Embryonic facial prominence (tissue), 1 donor: ENCODE data around the gene MCHR2.
"Not testable (repeated sequence)": the region's sequence is repeated elsewhere in the genome, so short reads cannot be mapped to it uniquely, and the experiment has no call there.

ENCODE experiments used
- DNase-seq: peaks from one replicate; pipeline ENCODE4 v3.0.0-alpha.2; 2016; ENCODE audit errors: extremely low spot score

MCHR2 gene

GRCh38 chr6:99993533-99994251 lies at the start of gene MCHR2:
TSS of gene MCHR2 (minus strand) at chr6:99994223. CDS start at chr6:99956147, 38,076 bp downstream.
- no peak for DNase-seq

GRCh38 chr6:100038546-100038945 lies 44.5 kb upstream of the MCHR2 start:
- not testable (repeated sequence) for DNase-seq

GRCh38 chr6:100035873-100036653 lies 42.0 kb upstream of the MCHR2 start:
- DNase-seq, result no peak

- DNase-seq, result no peak
These were observed 29.8 kb upstream of the MCHR2 start for GRCh38 chr6:100023798-100024197.

- no peak for DNase-seq
These were observed 28.8 kb upstream of the MCHR2 start for GRCh38 chr6:100022847-100023246.

- DNase-seq, result no peak
These were observed 14.8 kb upstream of the MCHR2 start for GRCh38 chr6:100008857-100009256.

- peak; percentile 34 for DNase-seq
These were observed 7.9 kb upstream of the MCHR2 start for GRCh38 chr6:100001915-100002388.

GRCh38 chr6:99997141-99997540 lies 3.1 kb upstream of the MCHR2 start:
- DNase-seq, result no peak

- DNase-seq, result no peak
These were observed 1.9 kb upstream of the MCHR2 start for GRCh38 chr6:99995916-99996315.

GRCh38 chr6:99993146-99993532 lies 884 bp downstream of the MCHR2 start:
- no peak for DNase-seq

- DNase-seq, result no peak
These were observed 2.1 kb downstream of the MCHR2 start for GRCh38 chr6:99991955-99992354.

GRCh38 chr6:99980741-99981140 lies 13.3 kb downstream of the MCHR2 start:
- DNase-seq, result no peak

- DNase-seq, result no peak
These were observed 14.1 kb downstream of the MCHR2 start for GRCh38 chr6:99979953-99980352.

GRCh38 chr6:99967052-99967451 lies 27.0 kb downstream of the MCHR2 start:
- DNase-seq, result no peak

- DNase-seq, result no peak
These were observed 34.0 kb downstream of the MCHR2 start for GRCh38 chr6:99960027-99960426.

GRCh38 chr6:99951016-99951805 lies 42.8 kb downstream of the MCHR2 start:
- DNase-seq, result no peak

GRCh38 chr6:99946005-99946404 lies 48.0 kb downstream of the MCHR2 start:
- DNase-seq, result no peak

- no peak for DNase-seq
These were observed 50.2 kb downstream of the MCHR2 start for GRCh38 chr6:99943846-99944245.

GRCh38 chr6:99940582-99940981 lies 53.4 kb downstream of the MCHR2 start:
- no peak for DNase-seq

- DNase-seq, result no peak
These were observed 60.9 kb downstream of the MCHR2 start for GRCh38 chr6:99933129-99933528.

- no peak for DNase-seq
These were observed 81.4 kb downstream of the MCHR2 start for GRCh38 chr6:99912657-99913056.
